HG02884 (cell line): Measurements from ENCODE around the gene MAMDC2.

Experiments
- ATAC-seq: cut with Tn5 transposase; IDR thresholded peaks from one replicate; pipeline ENCODE4 v1.9.1; 2021; ENCODE audit warnings: mild to moderate bottlenecking, moderate library complexity; ENCODE audit not compliant: unreplicated experiment

The MAMDC2 gene

GRCh38 chr9:70257991-70258691, 214.5 kb downstream of the MAMDC2 start:
- ATAC-seq, result peak; percentile 42

GRCh38 chr9:70258692-70259511, 215.3 kb downstream of the MAMDC2 start, which contains the start of gene SMC5:
Gene SMC5, plus strand, starts transcription at chr9:70258978. Its CDS starts 101 bp downstream, at chr9:70259079.
- peak; percentile 75 for ATAC-seq

GRCh38 chr9:70259512-70259802, 215.8 kb downstream of the MAMDC2 start:
- no peak for ATAC-seq

DNA sequence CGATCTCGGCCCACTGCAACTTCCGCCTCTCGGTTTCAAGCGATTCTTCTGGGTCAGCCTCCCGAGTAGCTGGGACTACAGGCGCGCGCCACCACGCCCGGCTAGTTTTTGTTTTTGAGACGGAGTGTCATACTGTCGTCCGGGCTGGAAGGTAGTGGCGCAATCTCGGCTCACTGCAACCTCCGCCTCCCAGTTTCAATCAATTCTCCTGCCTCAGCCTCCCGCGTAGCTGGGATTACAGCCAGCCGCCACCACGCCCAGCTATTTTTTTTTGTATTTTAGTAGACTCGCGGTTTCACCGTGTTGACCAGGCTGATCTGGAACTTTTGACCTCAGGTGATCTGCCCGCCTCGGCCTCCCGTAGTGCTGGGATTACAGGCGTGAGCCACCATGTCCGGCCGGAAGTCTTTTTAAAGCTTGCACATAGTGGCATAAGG, 216.4 kb downstream of the MAMDC2 start:
- ATAC-seq, result no peak

- no peak for ATAC-seq
These were observed 217.0 kb downstream of the MAMDC2 start for GRCh38 chr9:70260606-70261005.

GRCh38 chr9:70261131-70261870, 217.7 kb downstream of the MAMDC2 start:
- no peak for ATAC-seq

DNA sequence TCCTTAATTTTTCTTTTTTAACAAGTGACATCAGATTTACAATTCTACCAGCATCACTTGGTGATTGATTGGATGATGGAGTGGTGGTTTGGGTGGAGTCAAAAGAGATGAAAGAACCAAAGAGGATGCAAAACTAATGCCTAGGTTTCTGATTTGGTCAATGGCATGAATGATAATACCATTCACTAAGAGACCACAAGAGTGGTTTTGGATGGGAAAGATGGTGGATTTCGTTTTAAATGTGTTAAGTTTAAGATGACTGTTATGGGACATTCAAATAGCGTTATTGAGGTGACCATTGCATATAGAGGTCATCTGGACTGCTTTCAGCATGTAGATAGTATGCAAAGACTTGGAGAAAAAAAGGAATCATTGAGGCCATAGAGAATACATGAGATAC, 218.7 kb downstream of the MAMDC2 start:
- ATAC-seq, result no peak

GRCh38 chr9:70262948-70263347, 219.3 kb downstream of the MAMDC2 start:
- ATAC-seq, result no peak

DNA sequence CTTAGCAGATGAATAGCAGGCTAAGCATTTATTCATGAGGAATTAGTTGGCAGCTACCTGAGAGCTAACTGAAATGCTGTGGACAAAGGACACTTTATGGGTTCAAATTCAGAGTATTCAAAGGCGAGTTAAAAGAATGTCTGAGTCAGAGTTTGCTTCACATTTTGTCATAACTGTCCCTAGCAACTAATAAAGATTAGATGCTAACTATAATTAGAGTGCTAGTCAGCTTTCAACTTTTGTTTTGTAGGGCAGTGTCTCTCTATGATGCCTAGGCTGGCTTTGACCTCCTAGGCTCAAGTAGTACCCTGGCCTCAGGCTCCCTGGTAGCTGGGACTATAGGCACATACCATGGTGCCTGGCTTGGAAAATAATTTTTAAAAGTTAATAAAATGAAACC, 219.8 kb downstream of the MAMDC2 start:
- no peak for ATAC-seq
